Epithelial cell of proximal tubule (primary cell): ENCODE results near the gene IGF1R. TPM values are rescaled to one million over a fixed set of nuclear protein-coding genes. Genes with fewer than 3 reads are reported as not detected.

ENCODE experiments used
- DNase-seq: peaks from one replicate; pipeline ENCODE4 v3.0.0-alpha.2; 2011; ENCODE audit warnings: low read depth
- H3K4me3 ChIP-seq: 2 replicates; pipeline ENCODE4 v1.5.1; 2011; ENCODE audit warnings: low read depth, mild to moderate bottlenecking, low read length
- CTCF ChIP-seq: conservative IDR thresholded peaks from 2 replicates; pipeline ENCODE4 v1.5.1; 2012; ENCODE audit warnings: low read depth, mild to moderate bottlenecking, low read length
- total RNA-seq: library from RNA; depleted of rRNA; stranded (reverse); fragments of >200 nt; gene quantifications from 2 replicates; pipeline ENCODE4 v1.2.3, GENCODE V29; 2015

IGF1R gene
- total RNA-seq, 1 donor from 2014 or later, result 14.5 TPM

- DNase-seq, result no peak
- H3K4me3 ChIP-seq, result no peak overlapping the region
- no peak for TF ChIP-seq CTCF
Observed at GRCh38 chr15:98927996-98928395, 279.7 kb downstream of the IGF1R start.

GRCh38 chr15:98930576-98930975, 282.2 kb downstream of the IGF1R start:
- no peak for TF ChIP-seq CTCF
- H3K4me3 ChIP-seq, result no peak overlapping the region
- DNase-seq, result no peak

- no peak overlapping the region for H3K4me3 ChIP-seq
- no peak for TF ChIP-seq CTCF
- DNase-seq, result no peak
Observed at GRCh38 chr15:98931004-98931403, 282.7 kb downstream of the IGF1R start.

- TF ChIP-seq CTCF, result no peak
- no peak for DNase-seq
- H3K4me3 ChIP-seq, result no peak overlapping the region
Observed at GRCh38 chr15:98933406-98933805, 285.1 kb downstream of the IGF1R start.

GRCh38 chr15:98935736-98936135, 287.4 kb downstream of the IGF1R start:
- no peak overlapping the region for H3K4me3 ChIP-seq
- no peak for TF ChIP-seq CTCF
- DNase-seq, result no peak

- no peak for TF ChIP-seq CTCF
- no peak overlapping the region for H3K4me3 ChIP-seq
- DNase-seq, result no peak
Observed at GRCh38 chr15:98937413-98938104, 289.2 kb downstream of the IGF1R start.

- TF ChIP-seq CTCF, result no peak
- no peak for DNase-seq
- no peak overlapping the region for H3K4me3 ChIP-seq
Observed at GRCh38 chr15:98938105-98938417, 289.7 kb downstream of the IGF1R start.
